ENCODE measurements around the gene COG1.

GRCh38 chr17:73214008-73214407, 21.2 kb downstream of the COG1 start:
- TF ChIP-seq POLR2A (IDR thresholded peaks at IDR 0.05): no peak
- TF ChIP-seq, protein P1, sequence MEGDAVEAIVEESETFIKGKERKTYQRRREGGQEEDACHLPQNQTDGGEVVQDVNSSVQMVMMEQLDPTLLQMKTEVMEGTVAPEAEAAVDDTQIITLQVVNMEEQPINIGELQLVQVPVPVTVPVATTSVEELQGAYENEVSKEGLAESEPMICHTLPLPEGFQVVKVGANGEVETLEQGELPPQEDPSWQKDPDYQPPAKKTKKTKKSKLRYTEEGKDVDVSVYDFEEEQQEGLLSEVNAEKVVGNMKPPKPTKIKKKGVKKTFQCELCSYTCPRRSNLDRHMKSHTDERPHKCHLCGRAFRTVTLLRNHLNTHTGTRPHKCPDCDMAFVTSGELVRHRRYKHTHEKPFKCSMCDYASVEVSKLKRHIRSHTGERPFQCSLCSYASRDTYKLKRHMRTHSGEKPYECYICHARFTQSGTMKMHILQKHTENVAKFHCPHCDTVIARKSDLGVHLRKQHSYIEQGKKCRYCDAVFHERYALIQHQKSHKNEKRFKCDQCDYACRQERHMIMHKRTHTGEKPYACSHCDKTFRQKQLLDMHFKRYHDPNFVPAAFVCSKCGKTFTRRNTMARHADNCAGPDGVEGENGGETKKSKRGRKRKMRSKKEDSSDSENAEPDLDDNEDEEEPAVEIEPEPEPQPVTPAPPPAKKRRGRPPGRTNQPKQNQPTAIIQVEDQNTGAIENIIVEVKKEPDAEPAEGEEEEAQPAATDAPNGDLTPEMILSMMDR (IDR thresholded peaks at IDR 0.05): no peak
- TF ChIP-seq EP300 (IDR thresholded peaks at IDR 0.05): no peak
- no peak for TF ChIP-seq POLR2AphosphoS5 (IDR thresholded peaks at IDR 0.05)

All from sigmoid colon (tissue), 4 donors.